A204.1 (cell line): Measurements from ENCODE around the gene MGAT3.

ENCODE experiments used
- FAIRE-seq: peaks from 2 replicates; lab custom pipeline; 2012; peaks lifted over from hg19 to GRCh38; lab: Jason Lieb, UNC

Gene MGAT3

GRCh38 chr22:39452740-39453040, 4.1 kb upstream of the MGAT3 start:
- FAIRE-seq, result no peak

GRCh38 chr22:39453765-39454378, 2.9 kb upstream of the MGAT3 start:
- no peak for FAIRE-seq

- FAIRE-seq, result no peak
Observed at GRCh38 chr22:39454385-39454871, 2.4 kb upstream of the MGAT3 start.

- no peak for FAIRE-seq
Observed at GRCh38 chr22:39457198-39457555, 365 bp downstream of the MGAT3 start.

GRCh38 chr22:39457556-39458443, 988 bp downstream of the MGAT3 start:
- FAIRE-seq, result no peak

- FAIRE-seq, result no peak
Observed at GRCh38 chr22:39458444-39459083, 1.8 kb downstream of the MGAT3 start.

- no peak for FAIRE-seq
Observed at GRCh38 chr22:39459681-39460080, 2.9 kb downstream of the MGAT3 start.

GRCh38 chr22:39462443-39463221, 5.8 kb downstream of the MGAT3 start:
- no peak for FAIRE-seq

- no peak for FAIRE-seq
Observed at GRCh38 chr22:39463277-39463676, 6.5 kb downstream of the MGAT3 start.

GRCh38 chr22:39463931-39464390, 7.1 kb downstream of the MGAT3 start:
- no peak for FAIRE-seq

- no peak for FAIRE-seq
Observed at GRCh38 chr22:39466228-39467006, 9.6 kb downstream of the MGAT3 start.

- FAIRE-seq, result no peak
Observed at GRCh38 chr22:39467390-39467895, 10.6 kb downstream of the MGAT3 start.

- FAIRE-seq, result no peak
Observed at GRCh38 chr22:39468487-39469325, 11.9 kb downstream of the MGAT3 start.

GRCh38 chr22:39469326-39469680, 12.5 kb downstream of the MGAT3 start:
- FAIRE-seq, result no peak

GRCh38 chr22:39469681-39470450, 13.1 kb downstream of the MGAT3 start:
- no peak for FAIRE-seq

GRCh38 chr22:39470451-39471291, 13.9 kb downstream of the MGAT3 start:
- FAIRE-seq, result no peak

GRCh38 chr22:39471381-39472141, 14.7 kb downstream of the MGAT3 start:
- FAIRE-seq, result no peak
